Activated effector memory CD4-positive, alpha-beta T cell treated with Interleukin-2 at 50 U/mL for 16 hours (primary cell): Measurements from ENCODE around the gene GART.
"Not testable (repeated sequence)": the region's sequence is repeated elsewhere in the genome, so short reads cannot be mapped to it uniquely, and the experiment has no call there.

Experiments used
- DNase-seq: peaks from one replicate; pipeline ENCODE4 v3.0.0-alpha.2; 2020

GART gene

DNA sequence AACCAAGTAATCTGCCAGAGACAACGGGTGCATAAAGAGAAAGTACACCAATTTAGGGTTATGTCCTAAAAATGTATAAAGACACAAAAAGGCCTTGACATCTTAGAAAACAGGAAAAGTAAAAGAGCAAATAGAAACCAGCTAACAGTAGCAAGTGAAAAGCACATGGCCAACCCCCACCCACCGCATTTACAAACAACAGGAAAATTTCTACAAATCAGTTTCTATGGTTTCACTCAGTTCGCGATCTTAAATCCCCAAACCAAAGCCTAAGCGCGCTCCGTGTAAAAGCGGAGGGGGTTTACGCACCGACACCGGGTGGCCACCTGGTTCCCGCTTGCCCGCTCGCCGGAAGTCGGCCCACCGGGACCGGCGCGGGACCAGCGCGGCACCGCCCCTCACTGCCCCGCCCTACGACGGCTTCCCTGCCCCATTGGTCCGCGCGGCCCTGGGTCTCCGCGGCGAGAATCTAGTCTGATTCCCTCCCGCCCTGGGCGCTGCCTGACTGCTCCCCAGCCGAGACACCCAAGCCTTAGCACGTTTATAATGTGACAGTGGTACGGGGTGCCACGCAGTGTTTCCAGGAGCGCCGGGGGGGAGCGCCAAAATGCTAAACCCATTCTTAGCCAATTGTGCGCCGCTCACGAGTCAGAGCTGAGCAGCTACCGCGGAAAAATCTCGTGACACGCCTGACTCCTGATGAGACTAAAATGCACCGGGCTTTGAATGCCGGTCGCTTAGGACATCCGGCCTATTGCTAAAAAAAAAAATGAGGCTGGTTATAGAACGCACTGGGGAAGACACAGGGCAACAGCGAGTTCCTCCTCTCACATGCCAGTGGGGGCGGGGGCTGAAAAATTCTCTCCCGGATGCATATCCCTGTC lies at the start of gene GART:
GART (minus strand) TSS at position 362 of the 884 bp plus-strand sequence. CDS start 2,802 bp downstream, outside the sequence.
- peak; percentile 75 for DNase-seq

- DNase-seq = peak; percentile 85
These were observed 46.8 kb upstream of the GART start, which contains the start of gene DONSON for GRCh38 chr21:33588485-33589335. Gene DONSON, minus strand, starts transcription at chr21:33588684. Its CDS starts 43 bp downstream, at chr21:33588641.

- DNase-seq = no peak
These were observed 46.0 kb upstream of the GART start for GRCh38 chr21:33587792-33588484.

DNA sequence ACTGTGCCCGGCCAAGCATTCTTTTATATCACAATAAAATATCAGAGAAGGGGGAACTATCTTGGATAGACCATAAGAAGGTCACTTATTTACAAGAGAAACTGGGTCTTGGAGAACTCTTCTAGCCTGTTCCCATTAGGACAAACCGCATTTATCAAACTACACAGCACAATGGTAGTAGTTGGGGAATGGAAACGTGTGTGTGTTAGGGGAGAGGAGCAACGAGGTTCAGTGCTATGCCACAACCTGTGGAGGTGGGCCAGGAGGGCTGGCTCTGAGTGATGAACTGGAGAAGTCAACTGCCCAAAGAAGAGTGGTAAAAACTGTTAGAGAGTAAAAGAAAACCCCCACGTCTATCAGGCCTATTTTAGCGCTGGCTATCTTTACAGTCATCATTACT lies 45.0 kb upstream of the GART start:
- DNase-seq = no peak

DNA sequence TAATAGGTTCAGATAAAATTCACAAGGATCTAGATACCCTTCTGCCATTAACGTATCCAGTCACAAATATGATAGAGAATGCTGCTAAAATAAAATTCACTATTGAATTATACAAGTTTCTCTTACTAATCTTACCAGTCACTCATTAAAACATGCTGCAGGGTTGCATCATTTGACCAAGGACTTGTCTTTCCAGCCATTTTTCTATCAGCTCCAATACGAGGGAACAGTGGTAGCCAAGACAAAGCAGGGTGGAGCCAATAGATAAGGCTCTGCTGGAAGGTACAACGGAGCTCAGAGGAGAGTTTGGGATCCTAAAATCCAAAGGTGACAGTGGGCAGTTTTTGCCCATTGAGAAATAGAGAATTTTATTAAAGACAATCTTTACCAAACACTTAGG lies 42.5 kb upstream of the GART start:
- DNase-seq = no peak

GRCh38 chr21:33578959-33579542 lies 37.1 kb upstream of the GART start:
- DNase-seq = no peak

DNA sequence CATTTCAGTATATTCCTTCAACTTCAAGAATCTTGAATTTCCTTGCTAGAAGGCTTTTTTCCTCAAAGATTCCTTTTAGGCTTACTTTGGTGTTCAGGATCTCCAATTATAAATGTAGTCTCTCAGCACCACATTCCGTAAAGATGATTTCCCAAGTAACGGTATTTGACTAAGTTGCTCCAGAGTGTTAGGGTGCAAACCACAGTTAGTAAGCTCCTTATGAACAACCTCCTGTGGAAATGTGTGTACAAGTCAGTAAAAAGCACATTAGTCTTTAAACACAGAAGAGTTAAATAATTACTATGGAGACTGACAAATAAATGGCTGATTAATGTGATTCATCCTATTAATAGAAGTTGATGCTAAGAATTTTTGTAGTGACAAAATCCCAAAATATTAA lies 36.3 kb upstream of the GART start:
- DNase-seq = no peak

- DNase-seq = not testable (repeated sequence)
These were observed 34.8 kb upstream of the GART start for GRCh38 chr21:33576741-33577141.

- DNase-seq = no peak
These were observed 30.4 kb upstream of the GART start for GRCh38 chr21:33572350-33572749.

DNA sequence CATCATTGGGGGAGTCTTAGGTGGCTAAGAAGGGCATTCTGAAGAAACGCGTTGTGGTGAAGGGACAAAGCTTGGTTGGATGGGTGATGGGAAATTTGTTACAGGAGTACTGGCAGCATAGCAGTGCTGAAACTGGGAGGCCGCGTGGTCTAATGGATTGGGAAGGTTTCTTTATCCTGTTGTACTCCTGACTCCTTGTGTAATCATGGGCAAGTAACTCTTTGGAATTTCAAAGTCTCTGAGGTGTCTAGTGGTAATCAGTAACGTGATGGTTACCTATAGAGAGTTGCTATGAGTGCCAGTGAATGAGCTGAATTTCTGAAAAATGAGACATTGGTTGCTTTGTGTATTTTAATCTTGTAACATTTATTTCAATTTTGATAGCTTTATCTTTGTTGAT lies 28.1 kb upstream of the GART start:
- no peak for DNase-seq

DNA sequence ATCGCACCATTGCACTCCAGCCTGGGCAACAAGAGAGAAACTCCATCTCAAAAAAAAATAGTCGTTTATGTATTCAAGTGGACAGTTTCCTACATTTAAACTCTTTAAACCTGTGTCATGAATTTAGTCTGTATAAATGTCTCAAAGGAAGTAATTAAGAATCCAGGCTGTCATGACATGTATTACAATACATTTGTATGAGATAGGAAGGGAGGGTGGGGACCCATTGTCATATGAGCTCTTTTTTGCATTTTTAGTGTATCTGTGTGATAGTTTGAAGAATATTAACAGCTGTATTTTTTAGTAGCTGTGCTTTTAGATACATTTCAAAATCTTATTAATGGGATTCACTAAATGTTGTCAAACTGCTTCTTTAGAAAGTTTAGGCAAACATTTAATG lies 26.5 kb upstream of the GART start:
- no peak for DNase-seq

DNA sequence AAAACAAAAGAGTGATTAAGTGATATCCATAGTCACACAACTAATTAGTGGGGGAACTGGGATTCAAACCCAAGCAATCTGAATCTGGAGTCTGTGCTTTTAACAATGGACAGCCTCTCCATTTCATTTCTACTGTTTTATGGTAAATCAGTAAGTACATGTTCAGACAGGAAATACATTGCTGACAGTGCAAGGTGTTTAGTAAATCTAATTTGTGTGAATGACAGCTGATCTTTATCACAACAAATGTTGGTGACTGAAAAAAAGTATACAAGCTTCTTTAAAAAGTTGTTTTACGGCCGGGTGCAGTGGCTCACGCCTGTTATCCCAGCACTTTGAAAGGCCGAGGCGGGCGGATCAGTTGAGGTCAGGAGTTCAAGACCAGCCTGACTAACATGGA lies 26.0 kb upstream of the GART start:
- DNase-seq = no peak

DNA sequence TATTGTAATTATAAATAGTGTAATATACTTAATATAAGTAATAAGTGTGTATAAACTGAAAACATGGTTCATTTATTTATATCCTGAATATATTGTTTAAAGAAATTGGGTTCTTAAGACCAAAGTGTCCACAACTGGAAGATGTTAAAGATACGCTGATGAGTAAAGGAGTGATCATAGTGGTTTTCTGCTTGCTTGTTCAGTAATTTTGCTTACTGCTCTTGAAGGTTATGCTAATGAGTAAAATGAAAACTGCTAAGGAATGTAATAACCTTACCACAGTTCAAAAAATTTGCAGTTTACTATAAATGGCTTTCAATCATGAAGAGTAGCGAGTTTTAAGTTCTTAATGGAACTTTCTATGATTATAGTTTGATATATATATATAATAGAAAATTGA lies 24.6 kb upstream of the GART start:
- no peak for DNase-seq

DNA sequence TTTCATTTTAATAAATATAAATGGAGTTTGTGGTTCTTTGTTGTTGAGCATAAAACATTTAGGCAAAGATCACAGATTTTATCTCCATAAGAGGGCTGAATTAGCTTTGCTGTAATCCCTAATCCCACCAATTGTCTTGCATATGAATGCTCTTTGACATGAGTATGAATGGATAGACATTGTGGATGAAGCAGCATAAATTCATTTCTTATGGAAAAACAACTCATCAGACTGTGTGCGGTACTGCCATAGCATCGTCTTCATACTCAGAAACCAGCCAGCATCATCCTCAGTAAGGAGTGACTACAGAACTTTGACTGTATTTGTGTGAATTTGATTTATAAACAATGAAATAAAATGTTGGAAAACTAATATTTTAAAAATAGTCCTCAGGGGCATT lies 20.5 kb upstream of the GART start:
- DNase-seq = no peak

DNA sequence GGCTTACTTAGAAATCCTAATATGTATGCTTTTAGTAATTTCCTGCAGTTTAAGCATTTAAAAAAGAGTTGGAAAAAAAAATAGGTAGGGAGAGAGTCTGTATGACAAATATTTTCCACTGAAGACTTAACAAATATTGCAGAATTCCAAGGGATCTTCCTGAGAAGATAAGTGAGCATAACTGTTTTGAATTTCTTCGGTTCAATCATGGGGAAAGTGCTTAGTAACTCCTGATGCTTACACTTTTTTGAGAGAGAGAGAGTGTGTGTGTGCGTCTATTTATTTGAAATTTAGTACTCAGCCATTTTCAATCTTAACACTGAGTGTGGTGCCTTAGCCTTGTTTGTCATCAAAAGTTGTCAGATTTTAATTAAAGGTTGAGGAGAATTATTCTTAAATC lies 19.5 kb upstream of the GART start:
- no peak for DNase-seq

DNA sequence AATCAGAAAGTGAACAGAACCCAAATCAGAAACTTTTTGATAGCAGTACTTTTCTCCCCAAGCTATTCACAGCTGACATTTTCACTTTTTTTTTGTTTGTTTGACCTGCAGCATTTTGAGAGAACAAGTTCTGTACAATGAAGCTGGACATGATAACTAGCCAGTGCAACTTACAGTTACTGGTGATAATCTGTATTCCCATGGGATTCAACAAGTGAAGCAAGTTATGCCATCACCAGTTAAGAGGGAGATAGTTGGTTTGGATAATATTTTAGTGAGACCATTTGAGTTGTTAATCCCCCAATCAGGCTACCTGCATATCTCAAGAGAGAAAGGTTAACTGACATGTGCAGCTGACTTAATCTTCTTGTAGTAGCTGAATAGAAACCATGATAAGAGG lies 19.0 kb upstream of the GART start:
- no peak for DNase-seq

DNA sequence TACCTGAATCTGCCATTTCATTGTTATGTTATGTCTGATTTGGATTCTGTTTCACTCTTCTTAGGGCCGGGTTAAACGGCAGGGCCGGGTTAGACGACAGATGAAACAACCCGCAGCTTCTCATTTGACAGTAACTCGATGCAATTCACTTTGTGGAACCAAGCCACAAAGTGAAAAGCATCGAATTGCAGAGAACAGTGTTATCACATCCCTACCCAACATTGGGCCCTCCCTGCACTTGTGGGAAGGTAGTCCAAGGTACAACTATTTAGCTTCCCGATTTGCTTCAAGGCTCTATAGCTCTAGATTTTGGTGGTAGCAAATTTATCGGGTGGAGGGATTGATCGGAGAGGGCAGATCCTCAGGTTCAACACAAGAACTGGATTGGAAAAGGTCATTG lies 17.9 kb upstream of the GART start:
- DNase-seq = no peak

DNA sequence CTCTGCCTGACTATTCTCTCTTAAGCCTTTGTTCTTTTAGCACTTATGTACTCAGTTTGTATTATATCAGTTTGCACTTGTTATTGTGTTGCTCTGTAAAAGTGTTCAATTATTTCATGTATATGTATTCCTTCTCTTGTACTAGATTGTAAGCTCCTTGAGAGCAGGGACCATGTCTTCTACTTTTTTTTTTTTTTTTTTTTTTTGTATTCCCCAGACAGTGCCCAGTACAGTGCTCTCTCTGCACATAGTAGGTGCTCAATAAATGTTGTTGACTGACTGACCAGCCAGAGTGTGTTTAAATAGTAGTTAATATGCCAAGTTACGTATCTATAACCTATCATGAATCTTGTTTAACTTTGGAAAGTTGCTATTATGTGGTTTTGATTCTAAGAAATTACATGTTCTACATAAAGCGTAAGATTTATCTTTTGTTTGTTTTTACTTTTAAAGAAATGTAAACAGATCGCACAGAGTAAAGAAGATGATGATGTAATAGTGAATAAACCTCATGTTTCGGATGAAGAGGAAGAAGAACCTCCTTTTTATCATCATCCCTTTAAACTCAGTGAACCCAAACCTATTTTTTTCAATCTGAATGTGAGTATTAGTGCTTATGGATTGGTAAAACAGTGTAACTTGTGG lies 17.0 kb upstream of the GART start:
- DNase-seq = no peak

- DNase-seq = no peak
These were observed 15.5 kb upstream of the GART start for GRCh38 chr21:33557447-33557846.

DNA sequence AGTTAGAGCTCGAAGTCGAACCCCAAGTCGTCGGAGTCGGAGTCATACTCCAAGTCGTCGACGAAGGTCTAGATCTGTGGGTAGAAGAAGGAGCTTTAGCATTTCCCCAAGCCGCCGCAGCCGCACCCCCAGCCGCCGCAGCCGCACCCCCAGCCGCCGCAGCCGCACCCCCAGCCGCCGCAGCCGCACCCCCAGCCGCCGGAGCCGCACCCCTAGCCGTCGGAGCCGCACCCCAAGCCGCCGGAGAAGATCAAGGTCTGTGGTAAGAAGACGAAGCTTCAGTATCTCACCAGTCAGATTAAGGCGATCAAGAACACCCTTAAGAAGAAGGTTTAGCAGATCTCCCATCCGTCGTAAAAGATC lies 13.0 kb upstream of the GART start:
- no peak for DNase-seq

GRCh38 chr21:33554236-33554981 lies 12.5 kb upstream of the GART start:
- DNase-seq = no peak
